ENCODE data around the gene NAT16. TPM values are rescaled to one million over a fixed set of nuclear protein-coding genes. Genes with fewer than 3 reads are reported as not detected.

NAT16 gene
- total and polyA plus RNA-seq, 2 of the 8 experiments (the other 6 are each of a cell fraction or from before 2014, with no cell fraction given): 0.26 to 0.84 TPM

DNA sequence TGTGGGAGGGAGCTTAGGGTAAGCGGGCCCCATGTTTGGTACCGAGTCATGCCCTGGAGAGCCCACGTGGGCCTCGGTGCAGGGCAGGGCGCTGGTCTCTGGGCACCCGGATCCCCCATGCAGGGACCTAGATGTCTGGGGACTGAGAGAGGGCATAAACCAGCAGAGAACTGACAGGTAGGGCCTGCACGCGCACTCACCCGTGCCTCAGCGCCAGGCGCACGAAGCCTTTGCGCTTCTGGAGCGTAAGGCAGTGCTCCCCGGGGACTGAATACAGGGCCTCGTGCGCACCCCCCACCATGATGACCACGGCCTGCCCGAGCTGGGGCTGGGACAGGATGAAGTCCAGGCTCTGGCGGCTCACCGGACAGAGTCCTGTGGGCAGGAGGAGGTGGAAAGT, 17.9 kb upstream of the NAT16 start:
- ChIA-PET POLR2A (ENCODE audit: partially characterized antibody) (interaction anchor here (1.8 kb wide), 1 partner anchor 9 kb away, joined by 7 read pairs; no protein-coding TSS in a partner anchor), CTCF (ENCODE audit: partially characterized antibody) (interaction anchor here (0.9 to 12.3 kb wide), 3 partner anchors 22 to 113 kb away, joined by 3 to 168 read pairs (median 3); partner anchors contain the start of gene TRIM56)
- Histone ChIP-seq H3K18ac (ENCODE audit: extremely low read depth, low read length) (no peak overlapping the region; the same call in 1 of the 2 replicates), H2BK120ac (replicated peaks; ENCODE audit: low read depth, low read length) (no peak overlapping the region), H3K9ac (replicated peaks in 1 of 4; ENCODE audit: extremely low read depth in 1 of 4, low read depth in 3 of 4, low read length in 3 of 4) (no peak overlapping the region), H4K5ac (ENCODE audit: insufficient read length, low read depth, low read length) (no peak overlapping the region), H3K36me3 (ENCODE audit: control insufficient read depth in 2 of 4, insufficient read depth in 4 of 4, low read length in 3 of 4) (no peaks in the 10 kb centered on the region), H4K91ac (replicated peaks; ENCODE audit: insufficient read length, low read length) (peak overlapping the region; percentile 84), H3K4me2 (ENCODE audit: insufficient read depth in 1 of 2, low read depth in 2 of 2, low read length in 2 of 2) (no peak overlapping the region), H3K9me3 (ENCODE audit: insufficient read depth in 2 of 2, low read depth in 1 of 2, low read length in 1 of 2) (no peaks in the 10 kb centered on the region), H2AFZ (ENCODE audit: low read length) (no peak overlapping the region), H3K27me3 (replicated peaks in 1 of 4; ENCODE audit: control insufficient read depth in 3 of 4, extremely low read depth in 1 of 4, insufficient read depth in 3 of 4, low read length in 3 of 4) (peaks cover 0 to 14% (median 9%) of the 10 kb centered on the region in 4 experiments; a peak in 5 of 7 replicates), H3K4me1 (replicated peaks in 1 of 4; ENCODE audit: control insufficient read depth in 3 of 4, insufficient read depth in 4 of 4, low read length in 3 of 4) (peaks cover 5 to 20% (median 13%) of the 10 kb centered on the region in 4 experiments), H2AK5ac (ENCODE audit: low read depth, low read length) (no peak overlapping the region), H4K20me1 (replicated peaks in 1 of 2; ENCODE audit: control insufficient read depth in 1 of 2, insufficient read depth in 2 of 2, low read length in 2 of 2) (no peaks in the 10 kb centered on the region), H2BK5ac (ENCODE audit: low read depth, low read length) (no peak overlapping the region), H3K23ac (ENCODE audit: insufficient read length) (no peak overlapping the region), H3K23me2 (ENCODE audit: low read depth, low read length) (peaks cover 8% of the 10 kb centered on the region; the same call in 1 of the 2 replicates), H2BK20ac (ENCODE audit: low read length) (peak overlapping the region; percentile 61; the same call in 1 of the 2 replicates), H4K8ac (ENCODE audit: extremely low read depth, insufficient read depth, low read length) (0 out of 2 replicates have a peak overlapping the region, but pooled peaks have one; percentile 11), H3K79me2 (ENCODE audit: control insufficient read depth in 1 of 2, insufficient read depth in 2 of 2, low read length in 2 of 2) (no peaks in the 10 kb centered on the region), H3K27ac (ENCODE audit: low read depth, low read length) (no peak overlapping the region), H2BK15ac (ENCODE audit: low read length) (0 out of 2 replicates have a peak overlapping the region, but pooled peaks have one; percentile 46), H3K4ac (replicated peaks; ENCODE audit: insufficient read length, low read depth, low read length) (no peak overlapping the region), H3K79me1 (ENCODE audit: low read depth, low read length) (no peaks in the 10 kb centered on the region), H3K14ac (ENCODE audit: insufficient read length) (no peak overlapping the region), H3K4me3 (ENCODE audit: extremely low read depth in 1 of 4, insufficient read depth in 2 of 4, low read depth in 3 of 4, low read length in 4 of 4) (no peak overlapping the region), H2BK12ac (ENCODE audit: low read depth, low read length) (peak overlapping the region; percentile 75; the same call in 1 of the 2 replicates), H3K56ac (replicated peaks; ENCODE audit: insufficient read length, low read depth, low read length) (no peak overlapping the region)
- WGBS, 2 experiments (ENCODE audit: extremely low coverage in 1 of 2, insufficient coverage in 1 of 2, insufficient read length in 1 of 2, insufficient replicate concordance in 2 of 2, low coverage in 1 of 2, low lambda C conversion rate in 2 of 2, missing lambda C conversion rate in 1 of 2): 87% methylated on average over 17 of the region's 21 CpGs; no CpG with 5 or more reads in 1 of the 2 experiments
- no peak for FAIRE-seq
- no peak for DNase-seq (ENCODE audit: low read depth in 1 of 2, low spot score in 2 of 2)
- TF ChIP-seq CTCF (IDR thresholded peaks at IDR 0.05; ENCODE audit: control extremely low read depth in 1 of 3, insufficient read depth in 1 of 3, low read depth in 1 of 3, low read length in 3 of 3) (no peak), SIRT6 (IDR thresholded peaks at IDR 0.05; ENCODE audit: low read length) (no peak), SAP30 (IDR thresholded peaks at IDR 0.05; ENCODE audit: insufficient read depth, insufficient replicate concordance, low read length) (no peak), ZNF274 (IDR thresholded peaks at IDR 0.05; ENCODE audit: borderline replicate concordance, extremely low read depth, low read length) (no peak), TCF12 (IDR thresholded peaks at IDR 0.05; ENCODE audit: low read depth, low read length) (no peak), EGR1 (IDR thresholded peaks at IDR 0.05; ENCODE audit: borderline replicate concordance, low read depth, low read length) (no peak), CREB1 (IDR thresholded peaks at IDR 0.05) (no peak), TEAD4 (IDR thresholded peaks at IDR 0.05; ENCODE audit: low read depth, low read length) (no peak), SP4 (IDR thresholded peaks at IDR 0.05; ENCODE audit: low read length) (no peak)
- TF ChIP-seq, protein P1, sequence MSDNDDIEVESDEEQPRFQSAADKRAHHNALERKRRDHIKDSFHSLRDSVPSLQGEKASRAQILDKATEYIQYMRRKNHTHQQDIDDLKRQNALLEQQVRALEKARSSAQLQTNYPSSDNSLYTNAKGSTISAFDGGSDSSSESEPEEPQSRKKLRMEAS (IDR thresholded peaks at IDR 0.05): no peak

Data from H1 (cell line).